Body of pancreas (tissue), 4 donors: Measurements from ENCODE around the gene RSBN1L. TPM values are rescaled to one million over a fixed set of nuclear protein-coding genes. Genes with fewer than 3 reads are reported as not detected.
A peak's percentile ranks its signal among the peaks of the same experiment; 100 is the strongest.

Experiments used
- ATAC-seq: fragments of 150-250 bp; one replicate; pipeline ENCODE4 v1.9.1; 2016
- DNase-seq, 4 donors: peaks; one replicate each; pipeline ENCODE4 v3.0.0-alpha.2; 2019
- H3K27ac ChIP-seq, 4 donors: fragments of 200-600 bp; sonication (generic); 1 replicate in 3 of 4; 2 replicates in 1 of 4; pipeline versions ENCODE4 v1.5.1 to v1.6.1; 2016 to 2019; ENCODE audit warnings: mild to moderate bottlenecking in 1 of 4, mixed read lengths in 1 of 4, moderate library complexity in 1 of 4
- H3K27me3 ChIP-seq, 2 donors: fragments of 200-600 bp; sonication (generic); one replicate each; pipeline ENCODE4 v1.6.0; 2016; ENCODE audit warnings: mild to moderate bottlenecking in 1 of 2
- H3K36me3 ChIP-seq, 2 donors: fragments of 200-600 bp; sonication (generic); replicated peaks in 1 of 2; 2 replicates each; pipeline ENCODE4 v1.5.1; 2016; ENCODE audit warnings: low read depth in 2 of 2; ENCODE audit not compliant: insufficient read depth in 1 of 2
- H3K4me1 ChIP-seq: fragments of 200-600 bp; sonication (generic); one replicate; pipeline ENCODE4 v1.6.0; 2016
- H3K4me3 ChIP-seq, 2 donors: fragments of 200-600 bp; sonication (generic); 1 replicate in 1 of 2; 2 replicates in 1 of 2; pipeline ENCODE4 v1.5.1; 2016 to 2019
- H3K9me3 ChIP-seq, 3 donors: fragments of 200-600 bp; sonication (generic); 1 replicate in 2 of 3; 2 replicates in 1 of 3; pipeline ENCODE4 v1.5.1; 2016
- POLR2A ChIP-seq, 3 donors: fragments of 450-650 bp; IDR thresholded peaks; one replicate each; pipeline ENCODE4 v1.6.1; 2016; ENCODE audit warnings: antibody characterized with exemption in 3 of 3, mild to moderate bottlenecking in 2 of 3
- WGBS, 2 donors: methylation state at CpG; one replicate each; pipeline ENCODE4 v1.1.5; 2017; 5-methylcytosine and 5-hydroxymethylcytosine counted together
- intact Hi-C: fragments of 100-400 bp; cut with DNase I; formaldehyde crosslinking; loops from one replicate; pipeline ENCODE4 v1.15.1; 2023
- total RNA-seq, 2 donors: library from RNA; depleted of rRNA; stranded (reverse); fragments of >200 nt; gene quantifications; one replicate each; pipeline ENCODE4 v1.1.0, GENCODE V29; 2016
- TF ChIP-seq, protein P1 (sequence below), 7 experiments: fragments of 450-650 bp in 4 of 7; fragments of 200-600 bp in 3 of 7; sonication (generic) in 3 of 7; IDR thresholded peaks; one replicate each; pipeline ENCODE4 v1.5.1; 2016 to 2019; ENCODE audit warnings: antibody characterized with exemption in 7 of 7

Gene RSBN1L
- total RNA-seq, 2 donors from 2014 or later, result 15.8 to 16.2 TPM

DNA sequence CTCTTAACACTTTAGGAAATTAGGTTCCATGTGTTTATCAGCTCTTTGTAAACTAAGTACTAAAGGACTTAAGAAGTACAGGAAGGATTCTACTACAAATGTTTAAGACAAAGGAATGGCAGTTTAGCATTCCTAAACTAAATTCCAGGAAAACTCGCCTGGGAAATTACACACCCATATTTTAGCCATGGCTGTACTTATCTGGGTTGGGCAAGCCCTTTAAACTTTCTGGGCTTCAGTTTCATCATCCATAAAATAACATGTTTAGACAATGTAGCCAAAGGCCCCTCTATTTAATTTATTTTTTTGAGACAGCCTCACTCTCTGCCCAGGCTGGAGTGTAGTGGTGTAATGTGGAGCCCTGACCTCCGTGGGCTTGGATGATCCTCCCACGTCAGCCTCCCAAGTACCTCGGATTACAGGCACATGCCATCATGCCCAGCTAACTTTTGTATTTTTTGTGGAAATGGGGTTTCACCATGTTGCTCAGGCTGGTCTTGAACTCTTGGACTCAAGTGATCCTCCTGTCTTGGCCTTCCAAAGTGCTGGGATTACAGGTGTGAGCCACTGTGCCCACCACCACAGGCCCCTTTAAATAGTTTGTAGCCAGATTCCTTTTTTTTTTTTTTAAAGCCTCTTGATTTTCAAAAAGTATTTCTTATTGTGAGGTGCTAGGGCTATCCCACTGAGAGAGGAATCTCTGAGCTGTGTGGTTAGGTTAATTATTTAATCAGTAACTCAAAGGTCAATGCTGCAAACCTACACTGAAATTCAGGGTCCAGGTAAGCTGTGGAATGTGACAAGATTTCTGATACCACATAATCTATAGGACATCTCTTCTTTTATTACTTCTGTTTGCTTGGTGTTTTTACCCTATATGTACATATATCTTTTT lies 69.9 kb downstream of the RSBN1L start:
- ATAC-seq (peak; percentile 40), DNase-seq (no peak)
- Histone ChIP-seq H3K4me3 (no peak overlapping the region), H3K27me3 (no peaks in the 10 kb centered on the region), H3K4me1 (peaks cover 34% of the 10 kb centered on the region), H3K36me3 (no peaks in the 10 kb centered on the region), H3K9me3 (no peaks in the 10 kb centered on the region), H3K27ac (peak overlapping the region in 2 of 4 donors; percentile 9 to 46)
- WGBS, 2 donors, result 80 to 90% methylated on average over 4 of the region's 4 CpGs
- intact Hi-C loops, result no loop called here
- TF ChIP-seq, protein P1, sequence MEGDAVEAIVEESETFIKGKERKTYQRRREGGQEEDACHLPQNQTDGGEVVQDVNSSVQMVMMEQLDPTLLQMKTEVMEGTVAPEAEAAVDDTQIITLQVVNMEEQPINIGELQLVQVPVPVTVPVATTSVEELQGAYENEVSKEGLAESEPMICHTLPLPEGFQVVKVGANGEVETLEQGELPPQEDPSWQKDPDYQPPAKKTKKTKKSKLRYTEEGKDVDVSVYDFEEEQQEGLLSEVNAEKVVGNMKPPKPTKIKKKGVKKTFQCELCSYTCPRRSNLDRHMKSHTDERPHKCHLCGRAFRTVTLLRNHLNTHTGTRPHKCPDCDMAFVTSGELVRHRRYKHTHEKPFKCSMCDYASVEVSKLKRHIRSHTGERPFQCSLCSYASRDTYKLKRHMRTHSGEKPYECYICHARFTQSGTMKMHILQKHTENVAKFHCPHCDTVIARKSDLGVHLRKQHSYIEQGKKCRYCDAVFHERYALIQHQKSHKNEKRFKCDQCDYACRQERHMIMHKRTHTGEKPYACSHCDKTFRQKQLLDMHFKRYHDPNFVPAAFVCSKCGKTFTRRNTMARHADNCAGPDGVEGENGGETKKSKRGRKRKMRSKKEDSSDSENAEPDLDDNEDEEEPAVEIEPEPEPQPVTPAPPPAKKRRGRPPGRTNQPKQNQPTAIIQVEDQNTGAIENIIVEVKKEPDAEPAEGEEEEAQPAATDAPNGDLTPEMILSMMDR (IDR thresholded peaks at IDR 0.05), result no peak
- TF ChIP-seq POLR2A (IDR thresholded peaks at IDR 0.05), result no peak

DNA sequence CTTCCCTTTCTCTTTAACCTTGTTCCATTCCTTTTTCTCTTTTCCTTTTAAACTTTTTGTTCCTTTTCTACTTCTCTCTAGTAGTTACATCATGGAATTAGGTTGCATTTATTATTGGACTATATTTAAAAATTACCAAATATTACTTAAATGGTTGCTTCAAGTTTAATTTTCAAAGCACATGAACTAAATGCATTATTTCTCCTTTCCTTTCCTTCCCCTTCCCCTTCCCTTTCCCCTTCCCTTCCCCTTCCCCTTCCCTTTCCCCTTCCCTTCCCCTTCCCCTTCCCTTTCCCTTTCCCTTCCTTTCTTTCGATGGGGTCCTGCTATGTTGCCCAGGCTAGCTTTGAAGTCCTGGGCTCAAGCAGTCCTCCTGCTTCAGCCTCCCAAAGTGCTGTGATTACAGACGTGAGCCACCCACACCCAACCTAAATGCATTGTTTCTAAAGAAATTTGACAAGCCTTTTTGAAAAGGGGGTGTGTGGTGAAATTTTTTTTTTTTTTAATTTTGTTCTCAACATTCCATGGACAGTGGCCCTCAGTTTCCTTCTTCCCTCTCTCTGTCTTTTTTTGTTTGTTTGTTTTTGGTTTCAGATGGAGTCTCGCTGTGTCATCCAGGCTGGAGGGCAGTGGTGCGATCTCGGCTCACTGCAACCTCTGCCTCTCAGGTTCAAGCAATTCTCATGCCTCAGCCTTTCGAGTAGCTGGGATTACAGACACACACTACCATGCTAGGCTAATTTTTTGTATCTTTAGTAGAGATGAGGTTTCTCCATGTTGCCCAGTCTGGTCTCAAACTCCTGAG lies 70.7 kb downstream of the RSBN1L start:
- DNase-seq, result no peak
- Histone ChIP-seq H3K4me1 (peaks cover 30% of the 10 kb centered on the region), H3K36me3 (no peaks in the 10 kb centered on the region), H3K4me3 (no peak overlapping the region), H3K27ac (peak overlapping the region in 1 of 4 donors; percentile 46), H3K9me3 (no peaks in the 10 kb centered on the region), H3K27me3 (no peaks in the 10 kb centered on the region)
- WGBS, 2 donors, result 95% methylated on average over 6 of the region's 6 CpGs
- intact Hi-C loops, result no loop called here
- ATAC-seq, result no peak
- TF ChIP-seq POLR2A (IDR thresholded peaks at IDR 0.05), result no peak
- TF ChIP-seq, protein P1 (IDR thresholded peaks at IDR 0.05), result no peak

DNA sequence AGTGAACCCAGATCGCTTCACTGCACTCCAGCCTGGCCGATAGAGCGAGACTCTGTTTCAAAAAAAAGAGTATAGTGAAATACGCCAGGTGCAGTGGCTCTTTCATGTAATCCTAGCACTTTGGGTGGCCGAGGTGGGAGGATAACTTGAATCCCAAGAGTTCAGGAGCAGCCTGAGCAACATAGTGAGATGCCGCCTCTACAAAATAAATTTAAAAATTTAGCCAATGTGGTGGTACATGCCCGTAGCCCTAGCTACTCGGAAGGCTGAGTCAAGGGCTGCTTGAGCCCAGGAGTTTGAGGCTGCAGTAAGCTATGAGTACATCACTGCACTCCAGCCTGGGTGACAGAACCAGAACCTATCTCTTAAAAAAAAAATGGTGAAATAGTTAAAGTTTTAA lies 74.1 kb downstream of the RSBN1L start:
- intact Hi-C loops, result no loop called here

DNA sequence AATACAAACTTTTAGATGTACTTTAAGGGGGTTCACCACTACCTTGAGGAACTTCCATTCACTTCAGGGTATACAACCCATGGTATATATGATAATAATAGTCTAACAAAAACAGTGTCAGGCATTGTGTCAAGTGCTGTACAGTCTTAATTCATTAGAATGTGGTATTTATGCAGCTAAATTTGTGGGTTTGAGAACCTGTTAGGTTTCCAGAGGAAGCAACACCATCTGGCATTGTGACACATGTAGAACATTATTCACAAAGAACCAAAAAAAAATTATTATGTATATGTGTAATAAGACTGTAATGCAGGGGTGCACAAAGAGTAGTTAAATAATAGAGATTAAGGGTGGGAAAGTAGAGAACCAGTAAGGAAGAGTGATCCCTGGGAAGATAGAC lies 75.6 kb downstream of the RSBN1L start:
- Histone ChIP-seq H3K27ac (no peak overlapping the region), H3K9me3 (no peaks in the 10 kb centered on the region), H3K27me3 (no peaks in the 10 kb centered on the region), H3K36me3 (peaks cover 0 to 3% of the 10 kb centered on the region in 2 donors), H3K4me3 (no peak overlapping the region), H3K4me1 (peaks cover 5% of the 10 kb centered on the region)
- TF ChIP-seq, protein P1 (IDR thresholded peaks at IDR 0.05), result no peak
- TF ChIP-seq POLR2A (IDR thresholded peaks at IDR 0.05), result no peak
- intact Hi-C loops, result no loop called here
- ATAC-seq (no peak), DNase-seq (no peak)

More for the DNA sequence above, 74.1 kb downstream of the RSBN1L start:
- no peak overlapping the region for H3K27ac ChIP-seq
- DNase-seq, result no peak
- H3K4me3 ChIP-seq, result no peak overlapping the region
- no peak for TF ChIP-seq POLR2A (IDR thresholded peaks at IDR 0.05)
- TF ChIP-seq, protein P1 (IDR thresholded peaks at IDR 0.05), result no peak
- no peak for ATAC-seq
- H3K36me3 ChIP-seq, result peaks cover 0 to 3% of the 10 kb centered on the region in 2 donors
- no peaks in the 10 kb centered on the region for H3K27me3 ChIP-seq
- 90 to 98% methylated on average over 8 of the region's 8 CpGs for WGBS, 2 donors
- H3K9me3 ChIP-seq, result no peaks in the 10 kb centered on the region
- peaks cover 15% of the 10 kb centered on the region for H3K4me1 ChIP-seq
